Measurements from ENCODE around the gene SDK1. TPM values are rescaled to one million over a fixed set of nuclear protein-coding genes. Genes with fewer than 3 reads are reported as not detected.

Gene SDK1
- total RNA-seq, 1 donor from 2014 or later = 4.3 TPM

DNA sequence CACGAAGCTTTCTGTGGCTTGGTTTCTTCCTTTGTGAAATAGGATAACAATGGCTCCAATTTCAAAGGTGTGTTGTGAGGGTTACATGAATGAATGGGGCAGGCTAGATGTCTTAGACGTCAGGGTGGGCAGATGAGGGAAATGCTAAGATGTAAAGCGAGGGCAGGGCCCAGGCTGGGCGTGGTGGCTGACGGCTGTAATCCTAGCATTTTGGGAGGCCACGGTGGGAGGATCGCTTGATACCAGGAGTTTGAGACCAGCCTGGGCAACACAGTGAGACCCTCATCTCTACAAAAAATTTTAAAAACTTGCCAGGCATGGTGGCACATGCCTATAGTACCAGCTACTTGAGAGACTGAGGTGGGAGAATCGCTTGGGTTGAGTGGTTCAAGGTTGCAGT lies 773.4 kb downstream of the SDK1 start:
- TF ChIP-seq, protein P1, sequence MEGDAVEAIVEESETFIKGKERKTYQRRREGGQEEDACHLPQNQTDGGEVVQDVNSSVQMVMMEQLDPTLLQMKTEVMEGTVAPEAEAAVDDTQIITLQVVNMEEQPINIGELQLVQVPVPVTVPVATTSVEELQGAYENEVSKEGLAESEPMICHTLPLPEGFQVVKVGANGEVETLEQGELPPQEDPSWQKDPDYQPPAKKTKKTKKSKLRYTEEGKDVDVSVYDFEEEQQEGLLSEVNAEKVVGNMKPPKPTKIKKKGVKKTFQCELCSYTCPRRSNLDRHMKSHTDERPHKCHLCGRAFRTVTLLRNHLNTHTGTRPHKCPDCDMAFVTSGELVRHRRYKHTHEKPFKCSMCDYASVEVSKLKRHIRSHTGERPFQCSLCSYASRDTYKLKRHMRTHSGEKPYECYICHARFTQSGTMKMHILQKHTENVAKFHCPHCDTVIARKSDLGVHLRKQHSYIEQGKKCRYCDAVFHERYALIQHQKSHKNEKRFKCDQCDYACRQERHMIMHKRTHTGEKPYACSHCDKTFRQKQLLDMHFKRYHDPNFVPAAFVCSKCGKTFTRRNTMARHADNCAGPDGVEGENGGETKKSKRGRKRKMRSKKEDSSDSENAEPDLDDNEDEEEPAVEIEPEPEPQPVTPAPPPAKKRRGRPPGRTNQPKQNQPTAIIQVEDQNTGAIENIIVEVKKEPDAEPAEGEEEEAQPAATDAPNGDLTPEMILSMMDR (IDR thresholded peaks at IDR 0.05; ENCODE audit: unreplicated experiment) = no peak
- no peak for DNase-seq (ENCODE audit: low spot score)
- peaks cover 2% of the 10 kb centered on the region for H3K9me3 Mint-ChIP-seq (ENCODE audit: unreplicated experiment)
- H3K4me1 Mint-ChIP-seq (ENCODE audit: unreplicated experiment) = peaks cover 4% of the 10 kb centered on the region
- no peak overlapping the region for H3K4me3 Mint-ChIP-seq (ENCODE audit: unreplicated experiment)
- H3K27me3 Mint-ChIP-seq (ENCODE audit: unreplicated experiment) = peaks cover 11% of the 10 kb centered on the region
- H3K36me3 Mint-ChIP-seq (ENCODE audit: low read depth, unreplicated experiment) = peaks cover 13% of the 10 kb centered on the region
- no peak overlapping the region for H3K27ac Mint-ChIP-seq (ENCODE audit: unreplicated experiment)

DNA sequence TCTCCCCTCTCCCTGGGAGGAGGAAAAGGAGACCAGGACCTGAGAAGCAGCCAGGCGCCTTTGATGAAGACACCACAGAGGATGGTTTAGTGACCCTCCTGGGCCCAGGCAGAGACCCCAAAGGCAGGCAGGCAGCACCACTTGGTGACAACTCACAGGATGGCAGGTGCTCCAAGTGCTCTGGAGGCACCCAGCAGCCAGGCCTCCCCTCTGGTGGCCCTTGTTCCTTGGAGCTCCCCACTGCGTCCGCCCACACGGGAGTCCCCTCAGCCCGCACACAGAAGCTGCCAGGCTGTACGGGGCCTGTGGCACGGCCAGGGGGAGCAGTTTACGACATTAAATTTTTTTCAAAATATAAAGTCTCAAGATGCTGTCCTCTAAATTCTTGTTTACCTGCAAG lies 773.9 kb downstream of the SDK1 start:
- peaks cover 11% of the 10 kb centered on the region for H3K27me3 Mint-ChIP-seq (ENCODE audit: unreplicated experiment)
- peaks cover 4% of the 10 kb centered on the region for H3K4me1 Mint-ChIP-seq (ENCODE audit: unreplicated experiment)
- H3K36me3 Mint-ChIP-seq (ENCODE audit: low read depth, unreplicated experiment) = peaks cover 15% of the 10 kb centered on the region
- H3K9me3 Mint-ChIP-seq (ENCODE audit: unreplicated experiment) = peaks cover 5% of the 10 kb centered on the region
- TF ChIP-seq, protein P1 (IDR thresholded peaks at IDR 0.05; ENCODE audit: unreplicated experiment) = no peak
- no peak for DNase-seq (ENCODE audit: low spot score)
- H3K27ac Mint-ChIP-seq (ENCODE audit: unreplicated experiment) = no peak overlapping the region
- H3K4me3 Mint-ChIP-seq (ENCODE audit: unreplicated experiment) = no peak overlapping the region

DNA sequence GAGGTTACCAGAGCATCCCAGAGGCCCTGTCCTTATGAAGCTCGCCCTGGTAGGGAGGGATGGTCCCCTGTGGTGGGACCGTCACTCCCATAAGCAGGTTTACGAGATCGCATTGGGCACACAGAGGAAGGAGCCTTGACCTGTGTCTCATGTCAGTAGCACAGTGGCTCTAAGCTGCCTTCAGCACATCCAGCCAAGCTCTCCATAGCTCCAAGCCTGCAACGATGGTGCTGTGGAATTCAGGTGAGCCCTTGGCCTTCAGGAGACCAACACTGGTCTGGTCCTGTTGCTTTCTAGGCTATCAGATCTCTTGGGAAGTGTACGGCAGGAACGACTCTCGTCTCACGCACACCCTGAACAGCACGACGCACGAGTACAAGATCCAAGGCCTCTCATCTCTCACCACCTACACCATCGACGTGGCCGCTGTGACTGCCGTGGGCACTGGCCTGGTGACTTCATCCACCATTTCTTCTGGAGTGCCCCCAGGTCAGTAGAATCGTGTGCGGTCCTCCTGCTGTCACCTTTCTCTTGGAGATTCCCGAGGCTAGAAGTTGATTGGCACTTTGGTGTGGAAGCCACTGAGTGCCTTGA lies 775.7 kb downstream of the SDK1 start:
- H3K36me3 Mint-ChIP-seq (ENCODE audit: low read depth, unreplicated experiment) = peaks cover 15% of the 10 kb centered on the region
- no peak overlapping the region for H3K4me3 Mint-ChIP-seq (ENCODE audit: unreplicated experiment)
- no peak for DNase-seq (ENCODE audit: low spot score)
- H3K9me3 Mint-ChIP-seq (ENCODE audit: unreplicated experiment) = peaks cover 5% of the 10 kb centered on the region
- peaks cover 6% of the 10 kb centered on the region for H3K27me3 Mint-ChIP-seq (ENCODE audit: unreplicated experiment)
- no peaks in the 10 kb centered on the region for H3K4me1 Mint-ChIP-seq (ENCODE audit: unreplicated experiment)
- TF ChIP-seq, protein P1 (IDR thresholded peaks at IDR 0.05; ENCODE audit: unreplicated experiment) = no peak
- H3K27ac Mint-ChIP-seq (ENCODE audit: unreplicated experiment) = no peak overlapping the region

DNA sequence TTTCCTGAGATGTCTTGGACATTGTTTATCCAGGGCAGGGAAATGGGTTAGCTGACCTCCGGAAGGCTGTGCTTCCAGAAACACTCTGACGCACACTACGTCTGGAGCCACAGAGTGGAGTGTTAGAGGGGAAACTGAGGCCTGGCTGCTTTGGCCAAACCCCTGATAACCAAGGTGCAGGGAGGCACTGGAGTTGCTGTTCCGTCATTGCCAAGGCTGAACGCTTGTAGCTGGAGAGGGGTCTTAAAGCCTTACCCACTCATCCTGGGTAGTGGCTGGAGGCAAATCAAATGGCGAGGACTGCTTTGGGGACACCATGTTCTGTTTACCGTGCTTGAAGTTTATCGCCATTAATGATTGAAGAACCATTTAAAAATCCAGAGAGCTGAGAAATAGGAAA lies 776.9 kb downstream of the SDK1 start:
- Mint-ChIP-seq H3K27me3 (ENCODE audit: unreplicated experiment) (peaks cover 4% of the 10 kb centered on the region), H3K4me3 (ENCODE audit: unreplicated experiment) (no peak overlapping the region)
- DNase-seq (ENCODE audit: low spot score) = no peak

DNA sequence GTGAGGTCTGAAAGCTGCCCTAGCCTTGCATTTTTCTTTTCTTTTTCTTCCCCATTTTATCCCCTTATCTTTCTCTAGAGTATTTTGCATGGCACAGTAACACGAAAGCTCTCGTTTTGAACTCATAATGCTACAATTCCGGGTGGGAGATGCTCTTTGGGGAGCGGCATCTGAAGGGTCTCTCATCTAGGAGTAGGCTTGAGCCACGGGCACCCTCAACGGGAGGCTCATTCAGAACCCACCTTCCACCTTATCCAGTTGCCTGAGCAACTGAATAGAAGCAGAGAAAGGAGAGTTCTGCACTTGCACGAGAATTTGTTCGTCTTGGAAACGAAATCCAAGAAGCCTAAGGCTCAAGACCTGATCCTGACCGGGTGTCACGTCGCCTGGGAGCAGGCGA lies 777.5 kb downstream of the SDK1 start:
- Mint-ChIP-seq H3K27ac (ENCODE audit: unreplicated experiment) (no peak overlapping the region), H3K4me3 (ENCODE audit: unreplicated experiment) (no peak overlapping the region), H3K4me1 (ENCODE audit: unreplicated experiment) (no peaks in the 10 kb centered on the region), H3K36me3 (ENCODE audit: low read depth, unreplicated experiment) (peaks cover 10% of the 10 kb centered on the region), H3K27me3 (ENCODE audit: unreplicated experiment) (peaks cover 4% of the 10 kb centered on the region), H3K9me3 (ENCODE audit: unreplicated experiment) (peaks cover 5% of the 10 kb centered on the region)
- TF ChIP-seq, protein P1 (IDR thresholded peaks at IDR 0.05; ENCODE audit: unreplicated experiment) = no peak
- no peak for DNase-seq (ENCODE audit: low spot score)

More for the DNA sequence above, 776.9 kb downstream of the SDK1 start:
- H3K36me3 Mint-ChIP-seq (ENCODE audit: low read depth, unreplicated experiment) = peaks cover 15% of the 10 kb centered on the region
- TF ChIP-seq, protein P1 (IDR thresholded peaks at IDR 0.05; ENCODE audit: unreplicated experiment) = no peak
- H3K9me3 Mint-ChIP-seq (ENCODE audit: unreplicated experiment) = peaks cover 5% of the 10 kb centered on the region
- no peak overlapping the region for H3K27ac Mint-ChIP-seq (ENCODE audit: unreplicated experiment)
- H3K4me1 Mint-ChIP-seq (ENCODE audit: unreplicated experiment) = no peaks in the 10 kb centered on the region

Measured in endothelial cell (in vitro differentiated cells).